HG03558 (cell line): Measurements from ENCODE around the gene CDH2.

Source experiments
- ATAC-seq: cut with Tn5 transposase; IDR thresholded peaks from one replicate; pipeline ENCODE4 v1.9.1; 2021; ENCODE audit warnings: moderate number of reproducible peaks; ENCODE audit not compliant: unreplicated experiment; ENCODE audit errors: extremely low read depth

CDH2 gene

DNA sequence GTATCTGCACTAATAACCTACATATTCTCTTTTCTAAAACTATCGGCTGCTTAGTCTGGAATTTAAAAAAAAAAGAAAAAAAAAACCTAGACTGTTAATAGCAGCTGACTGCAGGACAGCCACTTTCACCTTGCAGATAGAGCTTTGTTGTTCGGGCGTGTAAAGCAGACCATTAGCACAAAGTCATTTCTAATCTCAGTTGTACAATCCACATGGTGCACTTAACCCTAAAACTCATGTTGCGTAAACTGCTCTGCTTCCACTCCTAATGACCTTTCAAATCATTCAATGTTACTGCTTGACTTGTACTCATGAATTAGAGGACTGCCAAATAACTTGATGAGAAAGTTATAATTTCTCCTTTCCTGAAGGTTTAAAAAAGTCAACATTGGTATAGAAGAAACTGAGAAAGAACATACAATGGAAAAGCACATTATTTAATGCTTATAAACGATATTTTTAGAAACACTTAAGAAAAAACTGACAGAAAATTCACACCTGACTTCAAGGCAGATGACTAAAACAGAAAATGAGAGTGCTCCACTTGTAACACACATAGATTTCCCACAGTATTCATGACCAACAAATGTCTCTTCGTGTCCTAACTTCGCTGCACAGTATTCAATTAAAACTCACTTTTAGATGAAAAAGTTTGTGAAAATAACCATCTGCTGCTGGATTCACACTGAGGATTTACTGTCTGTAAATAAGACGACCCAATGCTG lies 2.6 kb downstream of the CDH2 start:
- no peak for ATAC-seq

DNA sequence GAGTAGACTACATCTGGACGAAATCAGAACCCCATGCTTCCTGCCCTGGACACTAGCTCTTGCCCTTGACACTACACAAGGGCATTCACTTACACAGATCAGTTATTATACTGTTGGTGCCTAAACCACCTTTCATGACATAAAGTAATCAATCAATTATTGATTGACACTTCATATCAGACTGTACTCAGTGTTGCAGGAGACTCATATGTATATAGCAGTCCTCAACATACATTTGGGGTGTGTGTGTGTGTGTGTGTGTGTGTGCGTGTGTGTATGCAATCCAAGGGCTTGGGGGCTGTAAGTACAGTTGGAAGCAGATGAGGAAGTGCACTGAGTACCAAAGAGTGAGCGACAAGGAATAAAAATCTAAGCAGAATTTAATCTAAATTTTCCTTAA lies 5.1 kb downstream of the CDH2 start:
- ATAC-seq, result no peak

DNA sequence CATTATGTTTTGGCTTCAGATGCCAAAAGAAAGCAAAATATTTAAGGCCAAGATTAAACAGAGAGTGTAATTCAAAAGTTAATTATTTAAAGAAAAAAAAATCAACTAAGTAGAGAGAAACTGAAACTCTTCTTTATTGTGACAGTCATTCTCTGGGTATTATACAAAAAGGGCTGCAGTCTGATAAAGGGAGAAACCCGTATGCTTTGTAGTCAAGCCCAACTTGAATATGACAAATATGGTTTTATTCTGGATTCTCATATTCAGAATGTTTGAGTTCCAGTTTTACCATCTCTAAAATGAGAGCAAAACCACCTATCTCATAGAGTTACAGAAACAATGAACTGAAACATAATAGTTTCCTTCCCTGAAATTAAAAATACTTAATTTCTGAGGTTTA lies 8.2 kb downstream of the CDH2 start:
- ATAC-seq, result no peak

DNA sequence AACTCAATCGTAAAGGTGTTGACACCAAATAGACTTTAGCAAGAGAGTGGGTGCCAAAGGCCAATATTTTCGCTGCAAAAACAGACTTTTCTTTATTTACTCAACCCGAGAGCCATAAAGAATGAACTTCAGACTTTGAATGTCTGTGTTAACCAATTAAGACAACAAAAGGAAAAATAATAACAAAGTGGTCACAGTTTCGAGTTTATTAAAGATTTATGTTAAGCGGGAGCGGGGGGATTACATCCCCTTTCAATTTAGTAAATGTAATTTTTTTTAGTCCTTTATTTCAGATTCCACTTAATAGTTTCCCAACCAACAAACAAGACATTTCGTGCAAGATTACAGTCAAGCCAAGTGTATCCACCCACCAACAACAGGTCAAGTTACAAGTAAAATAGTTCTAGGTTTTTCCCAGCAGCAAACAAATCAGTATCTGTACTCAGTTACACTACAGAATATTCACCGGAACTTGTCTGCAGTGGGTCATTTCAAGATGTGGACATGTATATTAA lies 9.0 kb downstream of the CDH2 start:
- no peak for ATAC-seq

DNA sequence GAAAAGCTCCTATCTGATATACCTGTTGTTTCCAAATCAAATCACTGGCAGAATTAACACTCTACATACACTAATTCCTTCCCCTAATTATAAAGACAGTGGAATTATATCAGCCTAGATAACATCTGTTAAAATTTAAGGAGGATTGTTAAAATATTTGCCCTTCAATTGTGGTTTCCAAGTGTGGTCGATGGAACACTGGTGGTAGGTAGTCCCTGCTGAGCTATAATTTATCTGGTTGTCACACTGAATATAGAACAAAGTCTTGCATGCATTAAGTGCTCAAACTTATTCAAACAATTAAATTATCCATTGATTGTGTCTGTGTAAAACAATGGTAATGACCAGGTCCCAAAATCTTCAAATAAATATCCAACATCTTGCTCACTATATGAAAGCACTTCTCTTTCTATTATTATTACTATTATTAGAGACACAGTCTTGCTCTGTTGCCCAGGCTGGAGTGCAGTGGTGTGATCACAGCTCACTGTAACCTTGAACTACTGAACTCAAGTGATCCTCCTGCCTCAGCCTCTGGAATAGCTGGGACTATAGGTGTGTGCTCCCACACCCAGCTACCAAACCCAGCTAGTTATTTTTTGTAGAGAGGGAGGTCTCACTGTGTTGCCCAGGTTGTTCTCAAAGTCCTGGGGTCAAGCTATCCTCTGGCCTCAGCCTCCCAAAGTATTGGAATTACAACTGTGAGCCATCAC lies 12.0 kb downstream of the CDH2 start:
- ATAC-seq, result no peak

DNA sequence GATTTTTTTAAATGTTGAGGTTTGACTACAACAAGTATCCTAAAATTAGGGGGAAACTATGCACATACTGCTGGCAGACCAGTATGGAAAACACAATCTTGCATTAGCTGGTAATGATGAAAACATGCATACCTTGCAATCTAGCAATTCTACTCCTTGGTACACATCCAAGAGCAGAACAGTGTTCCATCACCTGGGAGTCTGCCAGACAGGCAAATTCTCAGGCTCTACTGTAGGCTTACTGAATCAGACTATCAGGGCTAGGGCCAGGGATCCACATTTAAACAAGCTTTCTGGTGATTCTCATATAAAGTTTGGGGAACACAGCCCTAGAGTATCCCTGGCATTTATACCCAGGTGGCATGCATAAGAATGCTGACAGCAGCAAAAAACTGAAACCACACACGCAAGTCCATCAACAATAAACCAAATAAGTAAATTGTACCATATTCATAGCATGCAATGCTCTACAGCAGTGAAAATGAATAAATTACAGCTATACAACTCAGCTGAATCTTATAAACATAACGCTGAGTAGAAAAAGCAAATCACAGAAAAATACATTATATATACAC lies 13.6 kb downstream of the CDH2 start:
- no peak for ATAC-seq

DNA sequence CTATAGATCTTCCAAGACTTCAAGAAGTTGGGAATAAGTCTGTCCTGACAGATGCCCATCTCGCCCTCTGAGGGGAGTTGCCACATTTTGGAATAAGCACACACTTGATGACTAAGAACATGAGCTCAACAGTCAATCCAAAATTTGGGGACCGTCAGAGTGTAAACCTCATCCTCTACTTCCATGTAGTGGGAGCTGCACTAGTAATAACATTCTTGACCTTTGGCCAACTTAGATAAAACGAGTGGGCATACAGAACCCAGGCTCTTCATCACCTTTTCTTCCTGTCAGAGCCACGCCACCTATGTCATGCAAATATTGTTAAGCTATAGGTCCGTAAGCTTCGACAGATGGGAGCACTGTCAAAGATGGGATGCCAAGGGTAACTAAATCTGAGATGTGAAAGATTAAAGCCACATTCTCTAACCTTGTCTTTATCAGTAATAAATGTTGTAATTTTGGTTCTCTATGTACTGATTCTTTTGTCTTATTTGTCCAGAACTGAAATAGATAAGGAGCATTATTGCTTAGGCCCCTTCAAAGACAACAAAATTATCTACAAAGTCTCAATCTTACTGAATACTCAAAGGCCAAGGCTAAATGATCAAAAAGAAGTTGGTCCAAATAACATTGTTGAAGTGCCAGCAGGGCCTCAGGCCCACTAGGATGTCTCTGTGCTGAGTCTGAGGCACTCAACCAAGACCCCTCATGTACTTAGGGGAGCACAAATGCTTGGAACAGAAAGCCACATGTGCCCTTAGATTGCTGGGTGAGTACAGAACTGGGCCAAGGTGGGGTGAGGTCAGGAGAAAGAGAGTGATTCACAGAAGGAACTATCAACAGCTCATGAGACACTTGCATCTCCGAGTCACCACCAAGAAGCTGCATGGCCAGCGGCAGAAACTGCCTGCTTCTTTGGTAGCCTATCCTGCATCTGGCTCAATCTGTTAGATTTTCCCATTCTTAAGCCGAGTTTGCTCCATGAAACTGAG lies 15.0 kb downstream of the CDH2 start:
- ATAC-seq, result no peak

DNA sequence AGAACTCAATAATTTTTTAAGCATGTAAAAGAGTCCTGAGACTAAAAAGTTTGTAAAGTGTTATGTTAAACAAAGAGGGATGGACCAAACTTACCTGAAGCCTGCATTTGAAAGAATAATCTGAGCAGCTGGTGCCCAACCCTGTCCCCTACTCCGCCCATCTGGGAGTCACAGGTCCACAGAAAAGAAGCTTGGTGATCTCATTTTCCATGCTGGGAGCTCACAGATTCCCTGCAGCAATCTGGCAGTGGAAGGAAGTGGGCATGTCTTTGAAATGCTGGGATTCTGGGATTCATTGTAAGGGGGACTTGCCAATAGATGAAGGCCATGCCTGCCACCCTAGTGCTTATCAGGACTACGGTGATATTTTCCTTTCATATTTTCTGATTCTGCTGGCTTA lies 17.9 kb downstream of the CDH2 start:
- ATAC-seq, result no peak

DNA sequence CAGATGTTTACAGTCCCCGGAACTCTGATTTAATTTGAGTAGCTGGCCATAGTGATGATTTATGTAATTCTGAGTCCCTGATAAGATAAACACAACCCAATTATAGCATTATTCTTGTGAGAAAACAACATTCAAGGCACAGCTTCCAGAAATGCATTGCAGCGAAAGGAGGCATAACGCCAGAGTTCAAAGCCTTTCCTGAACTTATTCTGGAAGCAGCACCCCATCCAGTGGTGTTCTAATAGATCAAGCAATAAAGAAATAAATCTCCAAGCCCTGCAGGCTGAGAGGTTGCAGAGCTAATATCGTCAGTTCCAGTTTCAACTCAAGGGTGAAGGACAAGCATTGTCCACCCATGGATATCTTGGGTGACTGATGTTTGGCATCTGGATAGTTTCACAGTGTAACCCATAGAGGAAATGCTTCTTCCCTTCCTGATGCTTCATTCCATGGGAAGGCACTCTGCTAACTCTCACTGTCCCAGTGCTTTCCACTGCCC lies 18.8 kb downstream of the CDH2 start:
- ATAC-seq, result no peak

DNA sequence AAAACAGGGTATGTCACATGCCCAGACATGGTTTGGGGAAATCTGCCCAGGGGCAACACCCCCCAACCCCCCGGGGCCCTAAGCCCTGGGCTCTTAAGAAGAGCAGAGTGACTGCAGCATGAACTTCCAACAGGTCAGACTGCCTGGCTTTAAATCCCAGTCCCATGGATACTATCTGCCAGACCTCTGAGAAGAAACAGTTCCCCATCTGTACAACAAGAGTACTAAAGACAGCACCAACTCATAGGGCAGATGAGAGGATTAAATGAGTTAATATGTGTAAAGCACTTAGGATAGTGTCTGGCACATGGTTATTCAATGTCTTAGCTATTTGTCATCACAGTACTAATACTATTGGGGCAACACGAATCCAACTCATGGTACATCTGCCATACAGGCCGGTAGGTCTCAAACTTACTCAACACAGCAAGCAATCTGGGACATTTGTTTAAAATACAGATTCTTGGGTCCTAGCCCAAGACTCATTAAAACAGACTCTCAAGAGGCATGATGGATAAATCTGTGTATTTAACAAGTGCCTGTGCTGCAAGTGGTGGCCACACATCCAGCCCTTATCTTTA lies 23.4 kb downstream of the CDH2 start:
- ATAC-seq, result no peak

DNA sequence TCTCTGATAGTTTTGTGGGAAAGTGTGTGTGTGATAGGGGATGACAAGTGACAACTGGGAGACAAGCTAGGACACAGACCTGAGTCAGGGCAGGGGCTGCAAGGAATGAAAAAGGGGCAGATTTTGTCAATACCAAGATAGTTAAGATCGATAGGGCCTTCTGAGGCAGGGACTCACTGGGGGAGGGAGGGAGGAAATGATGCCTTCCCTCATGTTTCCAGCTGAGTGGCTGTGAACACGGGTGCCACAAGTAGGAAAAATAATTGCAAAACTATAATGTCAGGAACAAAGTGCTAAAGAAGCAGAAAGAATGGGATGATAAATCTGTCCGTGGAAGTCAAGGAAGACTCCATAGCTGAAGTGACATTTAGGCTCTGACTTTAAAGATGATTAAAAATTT lies 24.2 kb downstream of the CDH2 start:
- no peak for ATAC-seq

DNA sequence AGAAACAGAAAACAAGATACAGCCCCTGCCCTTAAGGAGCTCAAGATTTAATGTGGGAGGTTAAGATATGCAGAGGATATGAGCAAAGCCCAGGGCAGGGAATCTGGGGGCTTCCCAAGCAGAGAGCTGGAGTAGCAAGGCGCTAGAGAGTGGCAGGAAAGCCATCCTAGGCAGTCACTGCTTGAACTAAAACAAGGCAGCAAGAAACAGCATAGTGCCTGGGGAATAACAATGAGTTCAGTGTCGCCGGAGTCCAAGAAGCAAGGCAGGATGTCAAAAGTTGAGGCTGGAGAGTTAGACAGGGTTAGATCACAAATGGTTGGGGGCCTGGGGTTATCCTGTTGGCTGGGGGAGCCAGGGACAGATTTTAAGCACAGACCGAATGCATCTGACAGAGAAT lies 24.6 kb downstream of the CDH2 start:
- no peak for ATAC-seq

DNA sequence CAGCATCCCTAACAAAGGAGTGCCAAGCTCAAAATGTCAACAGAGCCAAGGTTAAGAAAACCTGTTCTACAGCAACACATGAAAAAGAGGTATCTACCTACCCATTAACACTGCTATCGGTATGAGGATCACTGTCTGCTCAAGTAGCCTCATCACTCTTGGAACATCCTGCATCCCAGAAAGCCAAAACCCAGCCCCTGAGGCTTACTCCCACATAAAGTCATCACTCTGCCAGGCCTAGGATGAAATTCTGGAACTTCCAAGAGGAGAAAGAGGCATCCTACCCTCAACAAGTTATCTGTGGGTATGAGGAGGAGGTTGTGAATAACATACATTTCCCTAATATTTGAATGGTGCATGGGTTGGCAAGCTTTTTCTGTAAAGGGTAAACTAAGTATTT lies 25.5 kb downstream of the CDH2 start:
- no peak for ATAC-seq

DNA sequence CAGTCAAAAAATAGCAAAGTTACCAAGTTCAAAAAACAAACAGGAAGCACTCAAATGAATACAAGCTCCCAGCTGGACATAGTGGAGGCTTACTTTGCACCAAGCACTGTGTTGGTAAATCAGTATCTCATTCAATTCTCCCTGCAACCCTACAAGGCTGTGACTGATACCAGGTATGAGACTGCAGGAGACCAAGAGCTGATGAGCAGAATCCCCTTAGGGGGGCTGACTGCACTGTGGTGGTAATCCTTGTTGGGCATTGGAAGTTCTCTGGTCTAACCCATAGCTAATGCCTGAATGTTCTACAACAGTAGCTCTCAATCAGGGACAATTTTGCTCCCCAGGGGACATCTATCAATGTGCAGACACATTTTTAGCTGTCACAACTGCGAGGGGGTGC lies 26.0 kb downstream of the CDH2 start:
- ATAC-seq, result no peak

DNA sequence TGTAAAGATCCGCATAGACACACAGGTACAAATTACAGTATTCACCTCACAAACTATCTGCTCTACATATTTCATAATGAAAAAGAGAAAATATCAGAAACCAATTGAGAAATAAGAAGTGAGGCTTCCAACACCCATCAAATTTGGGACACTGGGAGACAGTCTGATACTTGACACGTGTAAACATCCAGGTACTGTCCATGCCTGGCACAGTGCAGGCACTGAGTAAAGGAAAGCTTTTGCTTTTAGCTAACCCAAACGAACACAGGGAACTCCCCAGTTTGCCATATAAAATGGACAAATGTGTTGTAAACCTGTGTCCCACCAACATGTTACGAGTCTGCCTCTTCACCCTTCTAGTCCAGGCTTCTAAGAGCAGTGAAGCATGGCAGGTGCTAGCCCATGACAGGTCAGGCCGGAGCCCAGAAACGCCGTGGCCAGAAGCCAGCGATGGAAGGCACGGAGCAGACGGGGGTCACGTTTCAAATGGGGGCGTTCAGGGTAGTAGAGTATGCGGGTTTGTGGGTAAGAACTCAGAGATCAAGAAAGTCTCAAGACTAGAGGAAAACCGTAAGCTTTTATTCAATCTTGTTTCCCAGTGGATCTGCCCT lies 27.0 kb downstream of the CDH2 start:
- no peak for ATAC-seq

DNA sequence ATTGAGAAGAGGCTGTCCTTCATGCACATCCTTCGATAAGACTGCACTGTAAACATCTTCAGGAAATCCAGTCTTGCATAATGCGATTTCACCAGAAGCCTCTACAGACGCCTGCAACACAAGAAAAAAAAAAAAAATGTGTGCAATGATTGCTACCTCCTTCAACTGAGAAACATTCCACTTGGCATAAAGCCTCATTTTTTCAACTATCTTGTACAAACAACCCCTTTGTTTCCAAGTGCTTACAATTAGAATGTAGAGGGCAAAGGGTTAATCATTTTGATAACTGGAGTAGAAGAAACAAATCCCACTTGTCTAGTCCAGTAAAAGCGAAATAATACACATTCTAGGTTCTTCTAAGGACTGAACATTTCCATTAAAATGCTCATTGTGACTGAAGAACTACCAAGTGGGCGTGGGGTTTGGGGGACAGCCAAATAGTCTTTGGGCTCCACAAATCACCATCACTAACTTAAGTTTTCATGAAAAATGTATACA lies 29.2 kb downstream of the CDH2 start:
- no peak for ATAC-seq

DNA sequence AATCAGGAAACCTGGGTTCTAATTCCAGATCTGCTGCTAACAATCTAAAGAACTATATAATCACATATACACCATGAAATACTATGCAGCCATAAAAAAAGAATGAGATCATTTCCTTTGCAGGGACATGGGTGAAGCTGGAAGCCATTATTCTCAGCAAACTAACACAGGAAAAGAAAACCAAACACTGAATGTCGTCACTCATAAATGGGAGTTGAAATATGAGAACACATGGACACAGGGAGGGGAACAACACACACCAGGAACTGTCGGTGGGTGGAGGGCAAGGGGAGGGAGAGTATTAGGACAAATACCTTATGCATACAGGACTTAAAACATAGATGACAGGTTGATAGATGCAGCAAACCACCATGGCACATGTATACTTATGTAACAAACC lies 33.2 kb downstream of the CDH2 start:
- no peak for ATAC-seq

DNA sequence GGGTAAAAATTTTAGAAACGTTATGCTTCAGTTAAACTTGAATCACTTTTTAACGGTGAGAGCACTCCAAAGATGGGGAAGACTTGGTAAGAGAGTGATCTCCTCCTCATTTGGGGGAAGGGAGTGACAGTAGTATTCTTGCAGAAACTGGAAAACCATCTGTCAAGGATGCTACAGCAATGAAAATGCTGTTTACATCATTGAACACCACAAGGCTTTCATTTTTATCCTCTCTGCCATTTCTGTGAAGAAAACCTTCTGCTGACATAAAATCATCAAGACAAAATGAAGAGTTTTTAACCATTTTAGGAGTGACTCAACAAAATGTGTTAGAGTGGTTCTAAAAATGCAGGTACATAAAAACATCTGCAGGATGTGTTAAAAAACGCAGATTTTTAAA lies 38.1 kb downstream of the CDH2 start:
- ATAC-seq, result no peak

DNA sequence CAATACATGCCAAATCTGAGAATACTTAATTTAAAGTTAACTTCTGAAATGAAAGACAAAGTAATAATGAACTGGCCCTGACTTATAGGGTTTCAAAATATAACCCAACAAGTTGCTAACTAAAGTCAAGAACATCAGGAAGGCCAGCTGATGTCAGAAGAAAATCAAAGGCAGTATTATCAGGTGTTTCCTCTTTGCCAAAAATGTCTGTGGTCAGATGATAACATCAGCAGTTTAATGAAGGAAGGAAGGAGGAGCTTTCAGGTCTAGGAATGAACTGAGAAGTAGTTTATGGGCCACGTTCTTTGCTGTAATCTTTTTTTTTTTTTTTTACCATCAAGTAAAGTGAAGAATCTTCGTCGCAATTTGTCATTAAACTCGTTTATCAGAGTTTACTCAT lies 40.9 kb downstream of the CDH2 start:
- ATAC-seq, result no peak
